Osteoblast (primary cell): ENCODE data around the gene ANTKMT. TPM values are rescaled to one million over a fixed set of nuclear protein-coding genes. Genes with fewer than 3 reads are reported as not detected.
A peak's percentile ranks its signal among the peaks of the same experiment; 100 is the strongest.

Experiments used
- DNase-seq: peaks from one replicate; pipeline ENCODE4 v3.0.0; 2011; ENCODE audit warnings: low spot score, mixed read lengths; ENCODE audit not compliant: insufficient read length; ENCODE audit errors: missing footprints
- H2AFZ ChIP-seq: 2 replicates; pipeline ENCODE4 v1.6.0; 2011; ENCODE audit warnings: mild to moderate bottlenecking, low read length
- H3K27ac ChIP-seq: 2 replicates; pipeline ENCODE4 v1.5.1; 2011; ENCODE audit warnings: mild to moderate bottlenecking, low read depth, low read length, moderate library complexity
- H3K27me3 ChIP-seq: 2 replicates; pipeline ENCODE4 v1.6.0; 2012; ENCODE audit warnings: mild to moderate bottlenecking, control low read depth, inconsistent platforms, low read length, moderate library complexity; ENCODE audit not compliant: insufficient read depth
- H3K36me3 ChIP-seq: 2 replicates; pipeline ENCODE4 v1.5.1; 2011; ENCODE audit warnings: mild to moderate bottlenecking, low read length, control low read depth, moderate library complexity; ENCODE audit not compliant: insufficient read depth
- H3K4me1 ChIP-seq: 2 replicates; pipeline ENCODE4 v1.5.1; 2011; ENCODE audit warnings: mild to moderate bottlenecking, low read length, control low read depth, moderate library complexity; ENCODE audit not compliant: insufficient read depth
- H3K4me2 ChIP-seq: 2 replicates; pipeline ENCODE4 v1.6.0; 2011; ENCODE audit warnings: mild to moderate bottlenecking, low read length; ENCODE audit not compliant: insufficient read depth
- H3K4me3 ChIP-seq: fragments of 200-600 bp; sonication (generic); 3 replicates; pipeline ENCODE4 v1.5.1; 2012; ENCODE audit warnings: mild to moderate bottlenecking, low read length, inconsistent platforms; ENCODE audit not compliant: insufficient read depth
- H3K79me2 ChIP-seq: 2 replicates; pipeline ENCODE4 v1.6.0; 2012; ENCODE audit warnings: mild to moderate bottlenecking, low read length, control low read depth, inconsistent platforms; ENCODE audit not compliant: insufficient read depth
- H3K9me3 ChIP-seq: 2 replicates; pipeline ENCODE4 v1.5.1; 2011; ENCODE audit warnings: low read depth, low read length, control low read depth
- H4K20me1 ChIP-seq: 2 replicates; pipeline ENCODE4 v1.6.0; 2012; ENCODE audit warnings: mild to moderate bottlenecking, low read length, control low read depth; ENCODE audit not compliant: insufficient read depth
- CTCF ChIP-seq: IDR thresholded peaks from 2 replicates; pipeline ENCODE4 v1.5.1; 2011; ENCODE audit warnings: mild to moderate bottlenecking, low read depth, low read length, moderate library complexity; ENCODE audit errors: extremely low read depth
- total RNA-seq: library from RNA; depleted of rRNA; stranded (reverse); fragments of >200 nt; gene quantifications from 2 replicates; pipeline ENCODE4 v1.2.3, GENCODE V29; 2012

Gene ANTKMT
- total RNA-seq, 1 donor: 21.7 TPM

- Histone ChIP-seq H3K36me3 (no peaks in the 10 kb centered on the region), H3K27ac (no peak overlapping the region), H3K4me2 (no peak overlapping the region), H2AFZ (no peak overlapping the region), H3K4me1 (peaks cover 23% of the 10 kb centered on the region), H3K79me2 (peaks cover 6% of the 10 kb centered on the region), H3K9me3 (no peaks in the 10 kb centered on the region), H3K4me3 (no peak overlapping the region), H4K20me1 (peaks cover 8% of the 10 kb centered on the region), H3K27me3 (no peaks in the 10 kb centered on the region)
- DNase-seq: no peak
- no peak for TF ChIP-seq CTCF
These were observed 3.3 kb upstream of the ANTKMT start for GRCh38 chr16:717450-718245.

GRCh38 chr16:718389-718788 lies 2.6 kb upstream of the ANTKMT start:
- Histone ChIP-seq H4K20me1 (peaks cover 9% of the 10 kb centered on the region), H2AFZ (no peak overlapping the region)

GRCh38 chr16:718922-719321 lies 2.0 kb upstream of the ANTKMT start:
- H3K4me1 ChIP-seq: peaks cover 23% of the 10 kb centered on the region
- TF ChIP-seq CTCF: no peak
- H3K79me2 ChIP-seq: peaks cover 6% of the 10 kb centered on the region
- no peaks in the 10 kb centered on the region for H3K9me3 ChIP-seq
- no peak overlapping the region for H3K27ac ChIP-seq
- peaks cover 12% of the 10 kb centered on the region for H4K20me1 ChIP-seq
- no peaks in the 10 kb centered on the region for H3K27me3 ChIP-seq
- no peak for DNase-seq
- no peak overlapping the region for H2AFZ ChIP-seq
- no peak overlapping the region for H3K4me2 ChIP-seq
- H3K4me3 ChIP-seq: no peak overlapping the region
- H3K36me3 ChIP-seq: no peaks in the 10 kb centered on the region

More at GRCh38 chr16:718389-718788, 2.6 kb upstream of the ANTKMT start:
- DNase-seq: no peak
- no peak overlapping the region for H3K4me2 ChIP-seq
- H3K27me3 ChIP-seq: no peaks in the 10 kb centered on the region
- peaks cover 6% of the 10 kb centered on the region for H3K79me2 ChIP-seq
- no peaks in the 10 kb centered on the region for H3K36me3 ChIP-seq
- H3K27ac ChIP-seq: no peak overlapping the region
- TF ChIP-seq CTCF: no peak
- H3K4me1 ChIP-seq: peaks cover 23% of the 10 kb centered on the region
- H3K9me3 ChIP-seq: no peaks in the 10 kb centered on the region
- no peak overlapping the region for H3K4me3 ChIP-seq

GRCh38 chr16:719815-720446 lies 1.0 kb upstream of the ANTKMT start:
- Histone ChIP-seq H3K27ac (peak overlapping the region; percentile 37), H3K4me1 (peaks cover 20% of the 10 kb centered on the region), H4K20me1 (peaks cover 12% of the 10 kb centered on the region), H3K36me3 (no peaks in the 10 kb centered on the region), H3K79me2 (peaks cover 6% of the 10 kb centered on the region), H3K27me3 (no peaks in the 10 kb centered on the region), H3K4me3 (peak overlapping the region; percentile 84), H3K4me2 (peak overlapping the region; percentile 87), H3K9me3 (no peaks in the 10 kb centered on the region), H2AFZ (no peak overlapping the region)
- TF ChIP-seq CTCF: no peak
- no peak for DNase-seq
